ENCODE measurements around the gene IKZF1.

The IKZF1 gene

GRCh38 chr7:50304129-50304910, at the start of gene IKZF1:
IKZF1 (plus strand) TSS chr7:50304716; CDS start chr7:50319062, 14,346 bp downstream.
- H3K79me2 ChIP-seq (ENCODE audit: insufficient read depth, low read length): peaks cover 44% of the 10 kb centered on the region
- H3K27ac ChIP-seq (ENCODE audit: low read depth, low read length): peak within 1 kb of the TSS; percentile 93
- peak within 1 kb of the TSS; percentile 91 for H3K4me2 ChIP-seq (ENCODE audit: low read depth, low read length, poor library complexity, severe bottlenecking)
- H3K9me2 ChIP-seq (replicated peaks; ENCODE audit: insufficient read depth, low read length): no peaks in the 10 kb centered on the region
- H3K4me3 ChIP-seq (ENCODE audit: insufficient read depth, low read length, poor library complexity, severe bottlenecking): peak within 1 kb of the TSS; percentile 81
- H3F3A ChIP-seq (ENCODE audit: insufficient read depth): peaks cover 69% of the 10 kb centered on the region
- peak within 1 kb of the TSS; percentile 52 for H2AFZ ChIP-seq (ENCODE audit: low read depth, low read length, severe bottlenecking)
- TF ChIP-seq EZH2phosphoT487 (conservative IDR thresholded peaks at IDR 0.05; ENCODE audit: low read length) (no peak), CTCF (IDR thresholded peaks at IDR 0.05; ENCODE audit: insufficient read depth, low read length, poor library complexity, severe bottlenecking) (no peak)
- peaks cover 5% of the 10 kb centered on the region; the same call in 1 of the 2 replicates for H3K36me3 ChIP-seq (ENCODE audit: low read length)
- H3K9ac ChIP-seq (ENCODE audit: low read length): peak within 1 kb of the TSS; percentile 72
- no peaks in the 10 kb centered on the region for H4K20me1 ChIP-seq (ENCODE audit: low read depth, low read length)
- H3K9me3 ChIP-seq (ENCODE audit: insufficient read depth, low read length): no peaks in the 10 kb centered on the region
- no peaks in the 10 kb centered on the region for H3K27me3 ChIP-seq (ENCODE audit: low read length)

- TF ChIP-seq EZH2phosphoT487 (conservative IDR thresholded peaks at IDR 0.05; ENCODE audit: low read length): no peak
- H3K4me2 ChIP-seq (ENCODE audit: low read depth, low read length, poor library complexity, severe bottlenecking): no peak overlapping the region
- H3K79me2 ChIP-seq (ENCODE audit: insufficient read depth, low read length): no peaks in the 10 kb centered on the region
- H3K4me3 ChIP-seq (ENCODE audit: insufficient read depth, low read length, poor library complexity, severe bottlenecking): no peak overlapping the region
- no peaks in the 10 kb centered on the region for H3K36me3 ChIP-seq (ENCODE audit: low read length)
- H3K9ac ChIP-seq (ENCODE audit: low read length): no peak overlapping the region
- H3K27me3 ChIP-seq (ENCODE audit: low read length): no peaks in the 10 kb centered on the region
- no peaks in the 10 kb centered on the region for H3K9me3 ChIP-seq (ENCODE audit: insufficient read depth, low read length)
- H3F3A ChIP-seq (ENCODE audit: insufficient read depth): peaks cover 6% of the 10 kb centered on the region
- no peaks in the 10 kb centered on the region for H4K20me1 ChIP-seq (ENCODE audit: low read depth, low read length)
- H3K27ac ChIP-seq (ENCODE audit: low read depth, low read length): no peak overlapping the region
- no peaks in the 10 kb centered on the region for H3K9me2 ChIP-seq (replicated peaks; ENCODE audit: insufficient read depth, low read length)
- H2AFZ ChIP-seq (ENCODE audit: low read depth, low read length, severe bottlenecking): no peak overlapping the region
Observed at GRCh38 chr7:50261593-50261992, 42.9 kb upstream of the IKZF1 start.

GRCh38 chr7:50262446-50262845, 42.1 kb upstream of the IKZF1 start:
- TF ChIP-seq EZH2phosphoT487 (conservative IDR thresholded peaks at IDR 0.05; ENCODE audit: low read length) (no peak), CTCF (IDR thresholded peaks at IDR 0.05; ENCODE audit: insufficient read depth, low read length, poor library complexity, severe bottlenecking) (no peak)
- H3K9me2 ChIP-seq (replicated peaks; ENCODE audit: insufficient read depth, low read length): no peaks in the 10 kb centered on the region
- H3K79me2 ChIP-seq (ENCODE audit: insufficient read depth, low read length): no peaks in the 10 kb centered on the region
- H3K27me3 ChIP-seq (ENCODE audit: low read length): no peaks in the 10 kb centered on the region
- H3F3A ChIP-seq (ENCODE audit: insufficient read depth): peaks cover 9% of the 10 kb centered on the region
- no peaks in the 10 kb centered on the region for H4K20me1 ChIP-seq (ENCODE audit: low read depth, low read length)
- H3K9me3 ChIP-seq (ENCODE audit: insufficient read depth, low read length): no peaks in the 10 kb centered on the region
- no peak overlapping the region for H3K27ac ChIP-seq (ENCODE audit: low read depth, low read length)
- H3K4me3 ChIP-seq (ENCODE audit: insufficient read depth, low read length, poor library complexity, severe bottlenecking): no peak overlapping the region
- peak overlapping the region; percentile 4 for H2AFZ ChIP-seq (ENCODE audit: low read depth, low read length, severe bottlenecking)
- H3K4me2 ChIP-seq (ENCODE audit: low read depth, low read length, poor library complexity, severe bottlenecking): no peak overlapping the region
- no peak overlapping the region for H3K9ac ChIP-seq (ENCODE audit: low read length)
- H3K36me3 ChIP-seq (ENCODE audit: low read length): no peaks in the 10 kb centered on the region

Data from SU-DHL-6 (cell line).